Sigmoid colon (tissue), 7 donors: ENCODE measurements around the gene C7orf25. TPM values are rescaled to one million over a fixed set of nuclear protein-coding genes. Genes with fewer than 3 reads are reported as not detected.
A peak's percentile ranks its signal among the peaks of the same experiment; 100 is the strongest.

Experiments
- DNase-seq: peaks from one replicate; pipeline ENCODE4 v3.0.0-alpha.2; 2019
- H3K27ac ChIP-seq, 4 donors: fragments of 200-600 bp; sonication (generic); one replicate each; pipeline ENCODE4 v1.5.1; 2016 to 2019; ENCODE audit warnings: mild to moderate bottlenecking in 1 of 4
- H3K27me3 ChIP-seq, 3 donors: fragments of 200-600 bp; sonication (generic); one replicate each; pipeline ENCODE4 v1.5.1; 2019; ENCODE audit warnings: mild to moderate bottlenecking in 1 of 3
- H3K36me3 ChIP-seq, 4 donors: fragments of 200-600 bp; sonication (generic); one replicate each; pipeline ENCODE4 v1.5.1; 2016 to 2019
- H3K4me1 ChIP-seq, 4 donors: fragments of 200-600 bp; sonication (generic); one replicate each; pipeline ENCODE4 v1.5.1; 2017 to 2019
- H3K4me3 ChIP-seq, 4 donors: fragments of 200-600 bp; sonication (generic); one replicate each; pipeline ENCODE4 v1.5.1; 2017 to 2019; ENCODE audit warnings: mild to moderate bottlenecking in 2 of 4, moderate library complexity in 1 of 4
- H3K9me3 ChIP-seq, 4 donors: fragments of 200-600 bp in 3 of 4; sonication (generic) in 3 of 4; one replicate each; pipeline versions ENCODE4 v1.5.1 to v1.6.1; 2013 to 2019
- CTCF ChIP-seq, 4 experiments: fragments of 450-650 bp in 3 of 4; fragments of 200-600 bp in 1 of 4; IDR thresholded peaks; one replicate each; pipeline ENCODE4 v1.5.1; 2016 to 2019; ENCODE audit warnings: antibody characterized with exemption in 4 of 4, mild to moderate bottlenecking in 3 of 4, moderate library complexity in 2 of 4
- EP300 ChIP-seq, 4 donors: sonication (generic); formaldehyde crosslinking; IDR thresholded peaks; one replicate each; pipeline ENCODE4 v1.6.1; 2017; ENCODE audit warnings: antibody characterized with exemption in 4 of 4
- POLR2A ChIP-seq, 2 donors: fragments of 450-650 bp; IDR thresholded peaks; one replicate each; pipeline ENCODE4 v1.6.1; 2016; ENCODE audit warnings: antibody characterized with exemption in 2 of 2, mild to moderate bottlenecking in 2 of 2, moderate library complexity in 2 of 2
- POLR2AphosphoS5 ChIP-seq, 4 donors: sonication (generic); formaldehyde crosslinking; IDR thresholded peaks; one replicate each; pipeline ENCODE4 v1.6.1; 2017; ENCODE audit warnings: antibody characterized with exemption in 4 of 4
- WGBS, 2 donors: extraction: QIAGEN DNeasy Blood & Tissue Kit; methylation state at CpG; one replicate each; pipeline ENCODE4 v1.1.7; 2013; 5-methylcytosine and 5-hydroxymethylcytosine counted together
- intact Hi-C: fragments of 100-400 bp; cut with DNase I; formaldehyde crosslinking; loops from one replicate; pipeline ENCODE4 v1.15.1; 2023
- polyA plus RNA-seq, 3 donors: library from polyadenylated mRNA; stranded (reverse); fragments of 200-250 nt; gene quantifications; one replicate each; pipeline ENCODE4 v1.2.3, GENCODE V29; 2013
- total RNA-seq, 4 donors: library from RNA; depleted of rRNA; stranded (reverse); fragments of >200 nt; gene quantifications; one replicate each; pipeline ENCODE4 v1.1.0, GENCODE V29; 2016
- donor health status: healthy with polysubstance abuse.
- donor health status: Bipolar disorder and iron deficiency.
- donor health status: healthy.

The C7orf25 gene
- total and polyA plus RNA-seq, 7 donors, result 3.9 to 13.0 (median 6.7) TPM

- no peaks in the 10 kb centered on the region for H3K9me3 ChIP-seq
- 65 to 67% methylated on average over 1 of the region's 1 CpG for WGBS, 2 donors
- H3K4me3 ChIP-seq, result no peak overlapping the region
- TF ChIP-seq EP300 (IDR thresholded peaks at IDR 0.05) (no peak), CTCF (IDR thresholded peaks at IDR 0.05) (no peak)
- no peaks in the 10 kb centered on the region for H3K27me3 ChIP-seq
- intact Hi-C loops, result no loop called here
- peak overlapping the region in 1 of 4 donors; percentile 35 for H3K27ac ChIP-seq
- no peak for DNase-seq
- peaks cover 0 to 16% (median 12%) of the 10 kb centered on the region in 4 donors for H3K4me1 ChIP-seq
- H3K36me3 ChIP-seq, result peaks cover 18 to 55% (median 24%) of the 10 kb centered on the region in 4 donors
Observed at GRCh38 chr7:42915356-42915755, 3.5 kb upstream of the C7orf25 start.

- Histone ChIP-seq H3K27ac (peak overlapping the region in 2 of 4 donors; percentile 10 to 28), H3K4me3 (no peak overlapping the region), H3K9me3 (no peaks in the 10 kb centered on the region), H3K4me1 (peaks cover 0 to 22% (median 14%) of the 10 kb centered on the region in 4 donors), H3K36me3 (peaks cover 12 to 47% (median 17%) of the 10 kb centered on the region in 4 donors), H3K27me3 (no peaks in the 10 kb centered on the region)
- no peak for DNase-seq
- 54 to 66% methylated on average over 5 of the region's 5 CpGs for WGBS, 2 donors
- TF ChIP-seq POLR2A (IDR thresholded peaks at IDR 0.05) (no peak), CTCF (IDR thresholded peaks at IDR 0.05) (no peak), POLR2AphosphoS5 (IDR thresholded peaks at IDR 0.05) (peak in 1 of 4 donors; percentile 31)
- intact Hi-C loops, result no loop called here
Observed at GRCh38 chr7:42914421-42915045, 2.7 kb upstream of the C7orf25 start.

- H3K27ac ChIP-seq, result peak overlapping the region in 1 of 4 donors; percentile 28
- intact Hi-C loops, result no loop called here
- 78% methylated on average over 6 of the region's 6 CpGs for WGBS, 2 donors
- H3K9me3 ChIP-seq, result no peaks in the 10 kb centered on the region
- peaks cover 12 to 42% (median 16%) of the 10 kb centered on the region in 4 donors for H3K36me3 ChIP-seq
- DNase-seq, result no peak
- H3K4me1 ChIP-seq, result peaks cover 0 to 22% (median 14%) of the 10 kb centered on the region in 4 donors
- H3K4me3 ChIP-seq, result no peak overlapping the region
- no peaks in the 10 kb centered on the region for H3K27me3 ChIP-seq
- TF ChIP-seq EP300 (IDR thresholded peaks at IDR 0.05), result no peak
- TF ChIP-seq CTCF (IDR thresholded peaks at IDR 0.05), result no peak
Observed at GRCh38 chr7:42914009-42914408, 2.1 kb upstream of the C7orf25 start.

- TF ChIP-seq POLR2AphosphoS5 (IDR thresholded peaks at IDR 0.05), result no peak
- no peak for TF ChIP-seq EP300 (IDR thresholded peaks at IDR 0.05)
- TF ChIP-seq CTCF (IDR thresholded peaks at IDR 0.05), result no peak
- TF ChIP-seq POLR2A (IDR thresholded peaks at IDR 0.05), result no peak
Observed at GRCh38 chr7:42913591-42913990, 1.7 kb upstream of the C7orf25 start.

GRCh38 chr7:42910306-42910705 lies 1.6 kb downstream of the C7orf25 start:
- DNase-seq, result no peak
- Histone ChIP-seq H3K4me3 (no peak overlapping the region), H3K27me3 (no peaks in the 10 kb centered on the region), H3K27ac (no peak overlapping the region), H3K9me3 (no peaks in the 10 kb centered on the region), H3K36me3 (peaks cover 0 to 6% (median 0%) of the 10 kb centered on the region in 4 donors), H3K4me1 (peaks cover 0 to 22% (median 14%) of the 10 kb centered on the region in 4 donors)
- 96% methylated on average over 2 of the region's 2 CpGs for WGBS, 2 donors
- no peak for TF ChIP-seq EP300 (IDR thresholded peaks at IDR 0.05)
- no peak for TF ChIP-seq CTCF (IDR thresholded peaks at IDR 0.05)
- TF ChIP-seq POLR2A (IDR thresholded peaks at IDR 0.05), result no peak
- no peak for TF ChIP-seq POLR2AphosphoS5 (IDR thresholded peaks at IDR 0.05)
- intact Hi-C loops, result no loop called here

More at GRCh38 chr7:42913591-42913990, 1.7 kb upstream of the C7orf25 start:
- H3K4me3 ChIP-seq, result no peak overlapping the region
- no peak overlapping the region for H3K27ac ChIP-seq
- no peaks in the 10 kb centered on the region for H3K9me3 ChIP-seq
- H3K27me3 ChIP-seq, result no peaks in the 10 kb centered on the region
- DNase-seq, result no peak
- peaks cover 12 to 37% (median 14%) of the 10 kb centered on the region in 4 donors for H3K36me3 ChIP-seq
- peaks cover 0 to 22% (median 14%) of the 10 kb centered on the region in 4 donors for H3K4me1 ChIP-seq
- intact Hi-C loops, result no loop called here
- 59 to 75% methylated on average over 2 of the region's 2 CpGs for WGBS, 2 donors
